Left renal cortex interstitium (tissue), 4 donors: ENCODE data around the gene LIPH. TPM values are rescaled to one million over a fixed set of nuclear protein-coding genes. Genes with fewer than 3 reads are reported as not detected.

Source experiments
- DNase-seq, 4 donors: peaks; one replicate each; pipeline ENCODE4 v3.0.0-alpha.2; 2013; ENCODE audit warnings: low read depth in 4 of 4, low spot score in 2 of 4, missing footprints in 1 of 4
- polyA plus RNA-seq, 4 donors: library from polyadenylated mRNA; unstranded; fragments of 120-200 nt; gene quantifications; one replicate each; pipeline ENCODE4 v1.2.1, GENCODE V29; 2013; ENCODE audit not compliant: insufficient read length in 4 of 4

Gene LIPH
- polyA plus RNA-seq, 4 donors, result 0.96 to 2.2 (median 1.3) TPM

DNA sequence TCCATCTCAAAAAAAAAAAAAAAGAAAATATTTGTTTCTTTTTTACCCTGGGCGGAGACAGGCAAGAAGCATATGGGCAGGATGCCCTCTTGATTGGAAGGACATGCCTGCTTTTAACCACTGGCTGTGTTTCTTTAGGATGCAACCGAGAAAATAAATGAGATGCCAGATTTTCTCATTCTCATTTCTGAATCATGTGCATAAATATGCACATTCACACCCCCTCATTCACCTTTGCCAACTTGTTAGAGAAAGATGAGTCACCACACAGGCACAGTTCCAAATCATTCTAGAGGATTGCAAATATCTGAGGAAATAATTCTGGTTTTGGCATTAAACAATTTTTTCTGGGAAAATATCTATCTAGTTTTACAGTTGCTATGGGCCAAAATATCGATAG is 3.3 kb downstream of the LIPH start:
- no peak for DNase-seq

DNA sequence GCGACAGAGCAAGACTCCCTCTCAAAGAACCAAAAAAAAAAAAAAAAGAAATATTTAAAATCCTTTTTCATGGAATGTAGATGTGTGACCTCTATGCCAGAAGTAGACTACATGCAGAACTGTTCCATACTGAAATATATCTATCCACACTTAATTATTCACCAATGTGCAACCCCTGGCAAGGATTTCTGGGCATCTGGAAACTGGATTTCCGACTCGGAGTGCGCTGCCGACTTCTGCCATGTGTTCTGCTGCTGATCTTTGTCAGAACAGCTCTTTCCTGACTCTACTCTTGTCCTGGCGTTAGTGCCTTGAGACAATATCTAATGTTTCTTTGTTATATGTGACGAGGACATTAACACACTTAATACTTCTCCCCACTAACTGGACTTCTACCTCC is 11.7 kb downstream of the LIPH start:
- no peak for DNase-seq

DNA sequence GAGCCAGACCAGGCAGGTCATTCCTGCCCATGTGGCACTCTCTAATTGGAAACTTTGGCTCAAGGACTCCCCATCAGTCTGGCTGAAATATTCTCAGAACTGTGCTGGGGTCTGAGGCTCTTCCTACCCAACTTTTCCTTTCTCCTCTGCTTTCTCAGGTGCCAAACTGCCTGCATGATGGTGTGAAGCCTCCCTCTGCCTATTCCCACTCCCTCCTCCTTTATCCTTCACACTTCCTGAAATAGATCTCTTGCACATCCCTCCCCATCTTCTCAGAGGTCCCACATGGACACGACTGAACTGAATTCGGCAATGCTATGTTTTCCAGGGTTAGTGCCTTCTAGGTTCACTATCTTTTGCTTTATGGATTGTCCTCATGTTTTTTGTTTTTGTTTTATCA is 12.5 kb downstream of the LIPH start:
- no peak for DNase-seq

DNA sequence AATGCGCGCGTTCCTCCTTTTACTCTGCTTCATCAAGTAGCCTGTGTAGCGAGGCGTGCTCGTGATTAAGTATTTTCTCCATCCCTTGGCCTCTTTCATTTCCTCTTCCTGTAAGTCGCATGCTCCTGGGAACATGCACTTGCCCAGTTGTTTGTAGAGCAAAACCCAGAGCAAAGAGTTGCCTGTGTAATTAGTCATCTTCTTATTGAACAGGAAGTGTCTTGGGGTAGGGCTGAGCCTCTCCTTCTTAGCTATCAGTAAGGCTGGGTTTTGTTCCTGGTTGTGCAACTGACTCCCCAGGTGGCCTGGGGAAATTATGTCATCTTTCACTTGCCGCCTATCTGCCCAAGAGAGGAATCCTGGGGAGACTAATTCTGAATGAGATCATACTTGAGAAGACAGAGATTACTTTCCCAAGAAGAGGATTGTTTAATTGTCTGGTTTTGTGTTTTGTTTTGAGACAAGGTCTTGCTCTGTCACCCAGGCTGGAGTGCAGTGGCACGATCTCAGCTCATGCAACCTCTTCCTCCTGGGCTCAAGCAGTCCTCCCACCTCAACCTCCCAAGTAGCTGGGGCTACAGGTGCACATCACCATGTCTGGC is 14.9 kb downstream of the LIPH start:
- no peak for DNase-seq

DNA sequence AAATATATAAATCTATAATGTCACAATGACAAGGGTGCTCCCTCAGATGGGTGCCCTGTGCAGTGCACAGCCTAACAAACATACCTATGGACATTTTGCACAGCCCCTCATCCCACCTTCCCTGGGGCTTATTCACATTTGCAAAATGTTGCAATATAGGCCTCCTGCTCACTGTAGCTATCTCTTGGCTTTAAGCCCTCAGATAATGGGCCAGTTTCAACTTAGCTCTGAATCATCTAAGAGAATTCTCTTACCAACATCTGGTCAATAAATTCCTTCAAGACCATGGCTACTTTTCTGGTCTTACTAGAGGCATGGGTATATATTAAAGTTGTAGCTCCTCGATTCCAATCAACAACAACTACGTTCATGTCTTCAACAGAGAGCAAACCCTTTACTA is 17.9 kb downstream of the LIPH start:
- DNase-seq, result no peak

DNA sequence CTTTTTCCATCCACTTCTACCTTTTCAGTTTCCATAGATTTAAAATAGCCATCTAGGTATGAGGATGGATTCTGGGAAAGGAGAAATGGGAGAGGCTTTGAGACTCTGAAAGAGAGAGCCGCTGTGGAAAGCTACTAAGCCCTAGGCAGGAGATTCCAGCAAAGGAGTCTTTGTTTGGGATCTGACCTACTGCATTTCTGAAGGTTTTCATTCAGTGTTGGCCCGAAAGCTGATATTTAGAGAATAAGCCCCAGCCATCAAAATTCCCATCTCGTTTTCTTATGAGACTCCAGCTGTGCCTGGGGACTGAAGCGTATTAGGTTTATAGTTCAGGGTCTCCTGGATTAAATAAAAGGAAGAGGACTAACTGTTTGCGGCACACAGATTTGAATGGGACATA is 19.5 kb downstream of the LIPH start:
- DNase-seq, result no peak

DNA sequence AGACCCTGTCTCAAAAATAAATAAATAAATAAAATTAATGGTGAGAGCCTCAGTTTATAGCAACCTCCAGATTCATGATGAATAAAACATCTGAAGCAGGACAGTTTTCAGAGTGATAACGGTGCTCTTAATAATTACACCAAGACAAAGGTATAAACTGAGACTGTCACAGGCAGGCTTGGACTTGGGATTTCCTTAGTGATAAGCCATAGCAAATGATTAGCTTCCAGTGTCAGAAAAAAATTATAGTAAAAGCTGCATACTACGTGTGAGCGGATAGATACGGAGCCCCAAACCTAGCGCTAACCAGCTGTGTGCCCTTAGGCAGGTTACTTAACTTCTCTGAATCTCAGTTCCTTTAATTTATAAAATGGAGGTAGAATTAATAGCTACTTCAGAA is 21.5 kb downstream of the LIPH start:
- no peak for DNase-seq

DNA sequence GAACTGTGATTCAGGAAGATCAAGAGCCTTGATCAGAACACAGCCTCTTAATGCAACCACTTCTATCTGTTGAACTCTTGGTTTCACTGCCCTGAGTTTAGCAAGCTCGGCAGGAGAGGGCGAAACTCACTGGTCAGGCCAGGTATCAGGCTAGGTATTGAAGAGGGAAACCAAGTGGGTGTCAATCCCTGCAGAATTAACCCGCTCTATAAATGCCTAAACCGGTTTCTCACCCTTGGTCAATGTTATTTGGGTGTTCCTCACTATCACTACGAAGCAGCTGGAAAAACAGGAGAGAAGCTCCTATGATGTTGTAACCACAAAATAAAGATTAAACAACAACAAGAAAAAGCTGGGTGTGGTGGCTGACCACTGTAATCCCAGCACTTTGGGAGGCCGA is 23.9 kb downstream of the LIPH start:
- no peak for DNase-seq

DNA sequence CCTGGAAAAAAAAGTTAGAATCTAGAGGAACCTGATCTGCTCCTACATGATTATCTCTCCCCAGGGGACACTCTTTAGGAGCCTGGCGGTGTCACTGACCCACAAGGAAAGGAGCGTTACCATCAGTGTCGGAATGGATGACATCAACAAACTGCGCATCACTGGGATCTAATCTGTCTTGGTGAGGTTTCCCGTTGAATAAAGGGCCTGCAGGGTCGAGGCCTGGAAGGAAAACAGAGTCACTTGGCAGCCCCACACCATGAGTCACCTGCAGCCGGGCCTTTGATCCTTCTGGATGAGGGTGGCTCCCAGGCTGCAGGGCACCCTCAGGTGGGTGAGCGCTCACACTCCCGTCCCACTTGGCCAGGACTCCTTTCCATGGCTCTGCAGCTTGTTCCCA is 25.0 kb downstream of the LIPH start:
- no peak for DNase-seq

DNA sequence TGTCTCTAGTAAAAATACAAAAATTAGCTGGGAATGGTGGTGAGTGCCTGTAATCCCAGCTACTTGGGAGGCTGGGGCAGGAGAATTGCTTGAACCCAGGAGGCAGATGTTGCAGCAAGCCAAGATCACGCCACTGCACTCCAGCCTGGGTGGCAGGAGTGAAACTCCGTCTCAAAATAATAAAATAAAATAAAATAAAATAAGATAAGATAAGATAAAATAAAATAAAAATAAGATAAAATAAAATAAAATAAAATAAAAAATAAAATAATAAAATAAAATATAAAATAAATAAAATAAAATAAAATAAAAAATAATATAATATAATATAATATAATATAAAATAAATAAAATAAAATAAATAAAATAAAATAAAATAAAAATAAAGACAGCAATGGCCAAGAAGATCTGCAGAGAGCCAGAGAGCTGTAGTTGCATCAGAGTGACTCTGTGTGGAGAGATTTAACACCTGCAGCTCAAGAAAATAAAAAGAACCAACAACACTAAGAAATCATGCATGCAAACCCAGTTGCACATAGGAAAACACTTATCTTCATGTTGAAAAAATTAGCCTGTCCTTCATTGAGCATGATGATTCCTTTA is 25.9 kb downstream of the LIPH start:
- no peak for DNase-seq

DNA sequence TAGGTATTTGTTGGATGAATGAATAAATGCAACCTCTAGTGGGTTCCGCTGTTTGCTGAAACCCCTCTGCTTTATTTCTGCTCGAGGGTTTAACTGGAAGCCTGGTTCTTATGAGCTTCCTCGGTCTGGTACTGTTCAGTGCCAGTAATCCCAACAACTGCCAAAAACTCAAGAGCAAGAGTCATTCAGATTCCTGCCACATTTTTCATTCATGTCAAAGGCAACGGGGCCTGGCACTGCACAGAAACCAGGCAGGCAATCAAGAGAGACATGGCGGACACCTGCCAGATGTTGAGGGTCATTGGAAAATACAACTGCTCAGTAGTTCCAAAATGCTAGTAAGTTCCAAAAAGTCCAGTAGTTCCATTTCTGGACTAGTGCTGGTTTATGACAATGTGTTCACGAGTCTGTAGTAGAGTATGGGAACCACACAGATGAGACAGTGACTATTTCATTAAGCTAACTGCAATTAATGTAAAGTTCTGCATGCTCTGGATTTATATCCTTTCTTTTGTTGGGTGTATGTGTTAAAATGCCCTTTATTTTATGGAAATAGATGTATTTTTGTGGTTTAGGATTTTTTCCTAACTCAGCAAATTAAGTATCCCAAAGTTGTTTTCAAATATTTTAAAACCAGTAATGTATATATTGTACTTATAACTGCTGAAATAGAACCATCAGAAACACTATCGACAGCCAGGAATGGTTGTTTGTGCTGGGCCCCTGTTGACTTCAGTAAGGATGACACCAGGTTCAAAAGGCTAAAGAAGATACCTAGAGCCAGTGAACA is 30.8 kb downstream of the LIPH start:
- DNase-seq, result no peak

DNA sequence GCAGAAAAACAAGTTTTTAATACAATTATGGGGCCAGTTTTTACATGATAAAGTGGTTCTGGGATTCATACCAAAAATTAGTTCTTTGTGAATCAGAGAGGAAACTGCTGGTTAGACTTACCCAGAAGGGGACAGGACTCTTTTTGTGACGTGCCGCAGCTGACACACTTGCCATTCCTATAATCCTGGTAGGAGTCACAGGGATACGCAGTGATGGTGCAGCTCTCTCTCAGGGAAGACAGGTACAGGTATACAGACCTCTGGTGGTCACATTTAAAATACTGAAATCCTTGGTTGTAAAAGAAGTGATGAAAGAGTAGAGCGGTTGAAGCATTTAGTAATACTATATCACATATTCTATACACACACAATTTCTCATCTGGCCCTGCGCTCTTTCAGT is 33.4 kb downstream of the LIPH start:
- DNase-seq, result no peak

DNA sequence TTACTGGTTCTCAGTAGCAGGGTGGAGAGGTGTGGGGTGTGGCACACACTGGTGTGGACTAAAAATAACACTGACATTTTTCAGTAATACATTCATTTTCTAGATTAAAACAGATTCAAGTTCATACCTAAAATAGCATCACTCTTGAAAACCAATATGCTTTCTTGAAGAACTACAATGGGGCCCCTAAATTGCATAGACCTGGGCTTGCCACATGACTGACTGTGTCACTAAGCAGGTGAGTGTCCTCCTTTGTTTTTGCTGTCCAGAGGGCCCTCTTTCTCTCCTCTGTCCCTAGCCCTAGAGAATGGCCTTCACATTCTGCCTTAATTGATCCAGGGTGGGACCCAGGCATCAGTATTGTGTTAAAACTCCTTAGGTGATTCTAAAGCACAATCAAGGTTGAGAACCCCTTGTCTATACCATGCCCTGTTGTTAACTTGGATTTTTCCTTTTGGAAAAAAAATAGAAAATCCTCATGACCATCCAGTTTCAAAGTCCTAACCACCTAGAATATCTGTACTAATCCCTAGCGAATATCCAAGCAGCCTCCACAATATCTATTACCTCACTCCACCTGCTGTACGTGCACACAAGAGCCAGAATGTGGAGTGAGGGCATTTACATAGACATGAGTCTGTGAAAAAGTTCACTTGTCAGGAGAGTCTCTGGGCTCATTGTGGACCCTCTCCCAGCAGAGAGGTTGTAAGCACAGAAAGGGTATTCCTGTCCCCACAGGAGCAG is 34.8 kb downstream of the LIPH start:
- no peak for DNase-seq

DNA sequence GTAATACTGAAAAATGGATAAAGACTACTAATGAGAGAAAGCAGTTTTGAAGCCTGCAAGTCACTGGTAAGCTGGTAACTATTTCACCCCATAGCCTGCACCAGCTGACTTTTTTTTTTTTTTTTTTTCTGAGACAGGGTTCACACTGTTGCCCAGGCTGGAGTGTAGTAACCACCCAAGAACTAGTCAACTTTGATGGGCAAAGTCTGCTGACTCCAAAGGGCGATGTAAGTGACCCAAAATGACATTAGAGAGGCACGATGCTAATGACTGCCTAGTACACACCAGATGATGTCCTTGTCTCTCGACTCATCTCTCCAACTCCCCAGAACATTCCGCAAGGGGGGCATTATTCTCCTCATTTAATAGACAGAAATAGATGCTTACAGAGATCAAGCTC is 40.7 kb downstream of the LIPH start:
- DNase-seq, result no peak

DNA sequence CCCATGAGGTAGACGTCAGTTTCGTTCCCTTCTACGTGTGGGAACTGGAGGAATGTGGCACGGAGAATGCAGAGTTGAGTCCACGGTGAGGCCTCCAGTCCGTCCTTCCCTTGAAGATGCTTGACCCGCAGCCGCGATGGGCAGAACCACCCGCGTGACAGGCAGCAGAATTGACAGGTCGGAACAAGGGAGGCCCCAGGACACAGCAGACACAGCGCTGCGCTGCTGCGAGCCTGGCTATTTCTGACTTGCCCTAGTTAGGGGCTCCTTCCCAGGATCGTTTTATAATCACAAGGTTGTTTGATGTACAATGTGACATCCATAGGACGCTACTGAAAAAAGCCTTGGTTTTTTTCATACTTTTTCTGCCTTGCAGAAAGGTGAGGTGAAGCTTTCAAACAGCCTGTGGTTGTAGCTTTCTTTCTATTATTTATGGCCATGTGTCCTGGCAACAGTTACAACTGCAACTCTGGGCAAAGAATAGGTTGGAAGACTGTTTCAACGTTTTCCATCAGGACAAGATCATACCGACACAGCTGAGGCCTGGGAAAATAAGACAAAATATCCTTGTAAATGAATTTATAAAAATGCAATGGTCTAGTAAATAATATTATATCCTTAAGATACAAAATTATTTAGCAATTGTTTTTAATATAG is 43.9 kb downstream of the LIPH start:
- no peak for DNase-seq

DNA sequence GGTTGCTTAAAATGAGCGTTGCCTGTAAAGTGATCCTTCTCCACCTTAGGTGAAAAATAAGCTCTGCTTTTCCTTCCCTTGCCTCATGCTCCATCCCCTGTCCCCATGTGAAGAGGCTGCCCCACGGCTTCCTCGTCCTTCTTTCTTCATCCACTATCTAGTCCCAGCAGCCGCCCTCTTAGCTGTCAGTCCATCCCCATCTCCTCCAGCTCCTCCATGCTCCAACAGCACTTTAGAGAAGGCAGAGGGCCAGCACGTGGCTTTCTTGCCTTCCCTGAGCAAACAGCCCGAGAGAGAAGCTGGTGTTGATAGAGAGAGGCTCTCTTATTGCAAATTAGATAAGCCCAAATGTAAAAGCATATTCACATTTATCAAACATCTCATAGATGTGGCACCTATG is 44.5 kb downstream of the LIPH start:
- DNase-seq, result no peak

DNA sequence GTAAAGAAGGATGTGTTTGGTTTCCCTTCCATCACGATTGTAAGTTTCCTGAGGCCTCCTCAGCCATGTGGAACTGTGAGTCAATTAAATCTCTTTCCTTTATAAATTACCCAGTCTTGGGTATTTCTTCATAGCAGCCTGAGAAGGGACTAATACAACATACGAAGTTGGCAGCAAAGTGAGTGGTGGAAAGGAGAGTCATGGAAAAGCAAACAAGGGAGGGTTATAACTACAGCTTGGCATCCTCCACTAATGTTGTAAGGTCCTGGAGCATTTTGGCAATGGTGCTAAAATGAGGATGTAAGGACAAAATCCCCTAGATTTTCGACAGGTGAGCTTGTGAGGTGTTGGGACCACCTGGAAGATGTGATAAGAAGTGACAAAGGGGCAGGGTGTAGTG is 47.8 kb downstream of the LIPH start:
- DNase-seq, result no peak

DNA sequence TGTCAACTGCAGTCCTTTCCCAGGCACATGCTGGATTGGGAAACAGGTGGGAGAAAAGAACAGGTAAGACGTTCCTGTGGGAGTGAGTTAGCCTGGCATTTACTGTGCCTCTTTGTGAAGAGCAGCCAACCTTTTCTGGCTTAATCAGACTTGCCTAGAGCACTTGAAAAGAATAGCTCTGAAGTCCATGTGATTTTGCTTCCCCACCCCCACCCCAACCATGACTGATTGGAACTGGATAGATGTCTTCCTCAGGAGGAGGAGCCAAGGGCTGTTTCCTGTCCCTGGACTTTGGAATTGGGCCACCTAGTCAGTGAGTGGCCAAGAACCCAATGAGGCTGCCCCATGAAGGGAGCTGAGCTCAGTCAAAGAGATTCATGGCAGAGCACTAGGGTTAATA is 48.9 kb downstream of the LIPH start:
- DNase-seq, result no peak

DNA sequence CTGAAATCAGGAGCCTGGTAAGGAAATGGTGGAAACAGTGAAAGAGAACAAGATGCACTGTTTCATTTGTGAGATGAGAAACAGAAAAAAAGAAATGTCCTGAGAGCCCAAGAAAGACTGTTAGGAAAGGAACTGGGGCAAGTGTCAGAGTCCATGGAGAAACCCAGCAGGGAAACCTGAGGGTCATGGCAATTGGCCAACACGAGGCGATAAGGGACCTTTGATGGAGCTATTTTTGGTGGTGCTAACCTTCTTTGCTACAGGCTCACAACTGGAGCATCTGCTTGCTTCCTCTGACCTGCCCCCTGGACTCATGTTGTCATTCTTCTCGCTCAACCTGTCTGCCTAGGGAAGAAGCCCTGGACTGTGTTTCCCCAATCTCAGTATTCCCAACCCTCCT is 49.4 kb downstream of the LIPH start:
- DNase-seq, result no peak

DNA sequence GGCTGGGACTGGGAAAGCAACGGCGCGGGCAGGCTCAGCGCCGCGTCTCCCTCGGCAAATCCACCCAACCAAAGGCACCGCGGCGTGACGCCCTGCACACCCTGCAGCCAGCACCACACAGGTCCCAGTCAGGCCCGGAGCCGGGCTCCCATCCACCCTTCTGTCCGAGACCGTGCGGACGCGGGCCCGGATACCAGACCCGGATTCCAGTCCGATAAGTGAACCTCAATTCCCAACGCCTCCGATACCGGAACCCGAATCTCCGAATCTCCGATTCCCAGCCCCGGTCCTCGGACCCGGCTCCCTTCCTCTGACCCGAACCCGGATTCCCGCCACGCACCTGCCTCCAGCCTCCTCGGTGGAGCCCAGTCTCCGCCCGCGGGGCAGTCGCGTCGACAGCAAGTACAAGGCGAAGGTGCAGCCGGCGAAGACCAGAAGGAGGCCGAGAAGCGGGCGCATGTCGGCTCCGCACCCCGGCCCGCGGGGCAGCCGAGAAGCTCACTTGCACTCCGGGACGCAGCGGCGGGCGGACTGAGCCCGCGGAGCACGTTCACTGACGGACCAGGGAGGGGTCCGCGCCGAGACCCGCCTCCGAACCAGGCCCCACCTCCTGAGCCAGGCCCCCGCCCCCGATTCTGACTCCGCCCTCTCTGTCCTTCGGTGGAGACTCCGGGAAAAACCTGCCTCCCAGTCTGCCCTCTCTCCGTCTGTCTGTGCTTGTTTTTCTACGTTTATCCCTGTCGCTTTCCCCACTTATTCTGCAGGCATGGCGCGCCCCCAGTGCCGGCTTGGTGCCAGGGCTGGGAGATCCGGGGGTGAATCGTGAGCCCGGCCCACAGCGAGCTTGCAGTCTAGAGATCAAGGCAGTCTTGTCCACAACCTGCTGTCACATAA is 53.6 kb downstream of the LIPH start, which contains the start of gene TMEM41A:
Gene TMEM41A (minus strand): TSS at position 533 of the 894 bp plus-strand sequence. CDS start 74 bp downstream, at position 459.
- peak; percentile 53 to 85 (median 78) for DNase-seq
